ENCODE results near the gene SLIT3. TPM values are rescaled to one million over a fixed set of nuclear protein-coding genes. Genes with fewer than 3 reads are reported as not detected.

Gene SLIT3
- total RNA-seq, 1 experiment from 2014 or later: 0.10 TPM

DNA sequence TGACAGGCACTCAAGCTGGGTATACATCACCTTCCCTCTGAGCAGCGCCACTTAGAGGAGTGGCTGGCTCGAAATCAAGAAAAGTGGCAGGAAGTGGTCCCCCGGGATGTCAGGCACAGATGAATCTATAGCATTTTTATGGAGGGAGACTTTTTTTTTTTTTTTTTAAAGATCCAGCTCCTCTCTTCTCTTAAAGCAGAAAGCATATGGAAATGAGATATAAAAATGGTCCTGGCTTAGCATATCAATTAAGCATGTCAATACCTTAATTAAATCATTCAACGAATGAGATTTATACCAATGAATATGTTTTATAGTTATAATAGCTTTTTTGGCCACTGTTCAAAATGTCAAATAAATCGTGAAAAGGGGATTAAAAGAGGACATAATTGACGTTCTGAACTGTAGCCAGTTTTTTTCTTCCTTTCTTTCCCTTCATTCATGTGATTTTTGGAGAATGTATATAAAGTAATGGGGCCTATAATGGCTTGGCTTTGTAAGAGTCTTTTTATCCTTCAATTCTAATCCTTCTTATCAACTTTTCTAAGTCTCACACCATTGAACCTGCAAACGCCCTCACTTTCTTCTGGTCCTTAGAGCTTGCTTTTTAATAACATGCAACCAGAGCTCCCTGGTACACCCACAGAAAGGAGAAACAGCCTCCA, 402.6 kb downstream of the SLIT3 start:
- intact Hi-C loops (cut with micrococcal nuclease): no loop called here
- no peaks in the 10 kb centered on the region for H3K9me2 ChIP-seq (ENCODE audit: insufficient read depth)
- no peak overlapping the region for H3K4me2 ChIP-seq (ENCODE audit: low read length)
- DNase-seq (ENCODE audit: low read depth, low spot score) (no peak), ATAC-seq (0 out of 2 replicates have a peak, but pooled peaks have one; percentile 49)
- CTCF ChIA-PET: no interaction called here
- H3K4me3 ChIP-seq (replicated peaks in 1 of 2; ENCODE audit: low read depth in 1 of 2, low read length in 2 of 2): no peak overlapping the region
- no peak overlapping the region for H3K27ac ChIP-seq (ENCODE audit: low read depth, low read length)
- RAD21 ChIA-PET (ENCODE audit: low non-redundant PET in 1 of 2, low total read pairs in 2 of 2, uncharacterized antibody in 2 of 2, unreplicated experiment in 2 of 2): no interaction called here
- BruUV-seq (replicated peaks): no TSS peak
- H3K36me3 ChIP-seq (ENCODE audit: control insufficient read depth in 1 of 2, insufficient read depth in 2 of 2, low read length in 2 of 2): no peaks in the 10 kb centered on the region
- H4K20me1 ChIP-seq (ENCODE audit: insufficient read depth): no peaks in the 10 kb centered on the region
- no peaks in the 10 kb centered on the region for H3K9me3 ChIP-seq (ENCODE audit: control insufficient read depth in 1 of 2, insufficient read depth in 1 of 2, low read depth in 1 of 2, low read length in 2 of 2)
- no peak overlapping the region for H3K9ac ChIP-seq (ENCODE audit: low read length)
- TF ChIP-seq EZH2 (IDR thresholded peaks at IDR 0.05): no peak
- no peak for TF ChIP-seq SIN3A (IDR thresholded peaks at IDR 0.05; ENCODE audit: low read depth)
- TF ChIP-seq YY1 (IDR thresholded peaks at IDR 0.05; ENCODE audit: extremely low read depth, insufficient replicate concordance, low read depth, low read length): no peak
- TF ChIP-seq, protein P1, sequence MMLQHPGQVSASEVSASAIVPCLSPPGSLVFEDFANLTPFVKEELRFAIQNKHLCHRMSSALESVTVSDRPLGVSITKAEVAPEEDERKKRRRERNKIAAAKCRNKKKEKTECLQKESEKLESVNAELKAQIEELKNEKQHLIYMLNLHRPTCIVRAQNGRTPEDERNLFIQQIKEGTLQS (IDR thresholded peaks at IDR 0.05): no peak
- TF ChIP-seq RAD21 (IDR thresholded peaks at IDR 0.05; ENCODE audit: low read depth): no peak
- TF ChIP-seq POLR2AphosphoS5 (IDR thresholded peaks at IDR 0.05; ENCODE audit: low read depth, low read length): no peak
- TF ChIP-seq, protein P2, sequence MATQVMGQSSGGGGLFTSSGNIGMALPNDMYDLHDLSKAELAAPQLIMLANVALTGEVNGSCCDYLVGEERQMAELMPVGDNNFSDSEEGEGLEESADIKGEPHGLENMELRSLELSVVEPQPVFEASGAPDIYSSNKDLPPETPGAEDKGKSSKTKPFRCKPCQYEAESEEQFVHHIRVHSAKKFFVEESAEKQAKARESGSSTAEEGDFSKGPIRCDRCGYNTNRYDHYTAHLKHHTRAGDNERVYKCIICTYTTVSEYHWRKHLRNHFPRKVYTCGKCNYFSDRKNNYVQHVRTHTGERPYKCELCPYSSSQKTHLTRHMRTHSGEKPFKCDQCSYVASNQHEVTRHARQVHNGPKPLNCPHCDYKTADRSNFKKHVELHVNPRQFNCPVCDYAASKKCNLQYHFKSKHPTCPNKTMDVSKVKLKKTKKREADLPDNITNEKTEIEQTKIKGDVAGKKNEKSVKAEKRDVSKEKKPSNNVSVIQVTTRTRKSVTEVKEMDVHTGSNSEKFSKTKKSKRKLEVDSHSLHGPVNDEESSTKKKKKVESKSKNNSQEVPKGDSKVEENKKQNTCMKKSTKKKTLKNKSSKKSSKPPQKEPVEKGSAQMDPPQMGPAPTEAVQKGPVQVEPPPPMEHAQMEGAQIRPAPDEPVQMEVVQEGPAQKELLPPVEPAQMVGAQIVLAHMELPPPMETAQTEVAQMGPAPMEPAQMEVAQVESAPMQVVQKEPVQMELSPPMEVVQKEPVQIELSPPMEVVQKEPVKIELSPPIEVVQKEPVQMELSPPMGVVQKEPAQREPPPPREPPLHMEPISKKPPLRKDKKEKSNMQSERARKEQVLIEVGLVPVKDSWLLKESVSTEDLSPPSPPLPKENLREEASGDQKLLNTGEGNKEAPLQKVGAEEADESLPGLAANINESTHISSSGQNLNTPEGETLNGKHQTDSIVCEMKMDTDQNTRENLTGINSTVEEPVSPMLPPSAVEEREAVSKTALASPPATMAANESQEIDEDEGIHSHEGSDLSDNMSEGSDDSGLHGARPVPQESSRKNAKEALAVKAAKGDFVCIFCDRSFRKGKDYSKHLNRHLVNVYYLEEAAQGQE (IDR thresholded peaks at IDR 0.05; ENCODE audit: low read depth): no peak
- TF ChIP-seq SRF (IDR thresholded peaks at IDR 0.05; ENCODE audit: low read depth): no peak
- no peak for TF ChIP-seq EGR1 (IDR thresholded peaks at IDR 0.05; ENCODE audit: low read depth)
- no peak for TF ChIP-seq SP1 (IDR thresholded peaks at IDR 0.05; ENCODE audit: low read depth)
- TF ChIP-seq ZFX (IDR thresholded peaks at IDR 0.05): no peak
- TF ChIP-seq, protein P3, sequence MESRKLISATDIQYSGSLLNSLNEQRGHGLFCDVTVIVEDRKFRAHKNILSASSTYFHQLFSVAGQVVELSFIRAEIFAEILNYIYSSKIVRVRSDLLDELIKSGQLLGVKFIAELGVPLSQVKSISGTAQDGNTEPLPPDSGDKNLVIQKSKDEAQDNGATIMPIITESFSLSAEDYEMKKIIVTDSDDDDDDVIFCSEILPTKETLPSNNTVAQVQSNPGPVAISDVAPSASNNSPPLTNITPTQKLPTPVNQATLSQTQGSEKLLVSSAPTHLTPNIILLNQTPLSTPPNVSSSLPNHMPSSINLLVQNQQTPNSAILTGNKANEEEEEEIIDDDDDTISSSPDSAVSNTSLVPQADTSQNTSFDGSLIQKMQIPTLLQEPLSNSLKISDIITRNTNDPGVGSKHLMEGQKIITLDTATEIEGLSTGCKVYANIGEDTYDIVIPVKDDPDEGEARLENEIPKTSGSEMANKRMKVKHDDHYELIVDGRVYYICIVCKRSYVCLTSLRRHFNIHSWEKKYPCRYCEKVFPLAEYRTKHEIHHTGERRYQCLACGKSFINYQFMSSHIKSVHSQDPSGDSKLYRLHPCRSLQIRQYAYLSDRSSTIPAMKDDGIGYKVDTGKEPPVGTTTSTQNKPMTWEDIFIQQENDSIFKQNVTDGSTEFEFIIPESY (IDR thresholded peaks at IDR 0.05; ENCODE audit: extremely low read depth, insufficient replicate concordance, low read length): no peak
- TF ChIP-seq JUND (IDR thresholded peaks at IDR 0.05): no peak
- no peak for TF ChIP-seq CBX3 (IDR thresholded peaks at IDR 0.05; ENCODE audit: low read depth)
- no peak for TF ChIP-seq TCF7L2 (IDR thresholded peaks at IDR 0.05; ENCODE audit: borderline replicate concordance, extremely low read depth, insufficient read depth, insufficient read length)
- no peak for TF ChIP-seq FOSL1 (IDR thresholded peaks at IDR 0.05; ENCODE audit: low read depth)
- no peaks in the 10 kb centered on the region for H3K4me1 ChIP-seq (ENCODE audit: control insufficient read depth in 1 of 2, insufficient read depth in 2 of 2, low read length in 2 of 2)
- H3K27me3 ChIP-seq (ENCODE audit: insufficient read depth, low read length): peaks cover 71% of the 10 kb centered on the region
- H2AFZ ChIP-seq (ENCODE audit: low read depth, low read length, poor library complexity, severe bottlenecking): no peak overlapping the region
- POLR2A ChIA-PET: no interaction called here
- H3K79me2 ChIP-seq (ENCODE audit: insufficient read depth, low read length): no peaks in the 10 kb centered on the region

Data from HCT116 (cell line).